Esophagus muscularis mucosa (tissue), 3 donors: ENCODE measurements around the gene DCTN5.

Experiments
- POLR2A ChIP-seq: fragments of 450-650 bp; IDR thresholded peaks from one replicate; pipeline ENCODE4 v1.6.1; 2017; ENCODE audit warnings: antibody characterized with exemption, moderate library complexity, mild to moderate bottlenecking, low read depth
- TF ChIP-seq, protein P1 (sequence below), 3 experiments: fragments of 200-600 bp in 2 of 3; fragments of 450-650 bp in 1 of 3; sonication (generic) in 2 of 3; IDR thresholded peaks; one replicate each; pipeline ENCODE4 v1.5.1; 2017 to 2019; ENCODE audit warnings: antibody characterized with exemption in 3 of 3, mild to moderate bottlenecking in 2 of 3, moderate library complexity in 1 of 3

DNA sequence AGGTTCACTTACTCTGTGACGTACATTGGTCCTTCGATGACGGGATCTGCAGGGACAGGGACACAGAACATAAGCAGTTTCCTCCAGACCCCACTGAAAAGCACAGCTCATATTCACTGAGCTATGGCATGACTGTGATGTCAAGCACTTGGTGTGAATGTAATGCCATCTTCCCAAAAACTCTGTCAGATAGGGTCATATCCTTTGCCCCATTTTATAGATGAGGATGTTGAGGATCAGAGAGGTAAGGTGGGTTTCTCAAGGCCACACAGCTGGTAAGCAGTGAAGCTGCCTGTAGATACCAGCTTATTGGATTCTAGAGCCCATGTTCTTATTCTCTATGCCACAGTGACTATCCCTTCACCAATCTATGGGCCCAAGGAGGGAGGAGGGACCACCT lies 69.2 kb downstream of the DCTN5 start:
- TF ChIP-seq, protein P1, sequence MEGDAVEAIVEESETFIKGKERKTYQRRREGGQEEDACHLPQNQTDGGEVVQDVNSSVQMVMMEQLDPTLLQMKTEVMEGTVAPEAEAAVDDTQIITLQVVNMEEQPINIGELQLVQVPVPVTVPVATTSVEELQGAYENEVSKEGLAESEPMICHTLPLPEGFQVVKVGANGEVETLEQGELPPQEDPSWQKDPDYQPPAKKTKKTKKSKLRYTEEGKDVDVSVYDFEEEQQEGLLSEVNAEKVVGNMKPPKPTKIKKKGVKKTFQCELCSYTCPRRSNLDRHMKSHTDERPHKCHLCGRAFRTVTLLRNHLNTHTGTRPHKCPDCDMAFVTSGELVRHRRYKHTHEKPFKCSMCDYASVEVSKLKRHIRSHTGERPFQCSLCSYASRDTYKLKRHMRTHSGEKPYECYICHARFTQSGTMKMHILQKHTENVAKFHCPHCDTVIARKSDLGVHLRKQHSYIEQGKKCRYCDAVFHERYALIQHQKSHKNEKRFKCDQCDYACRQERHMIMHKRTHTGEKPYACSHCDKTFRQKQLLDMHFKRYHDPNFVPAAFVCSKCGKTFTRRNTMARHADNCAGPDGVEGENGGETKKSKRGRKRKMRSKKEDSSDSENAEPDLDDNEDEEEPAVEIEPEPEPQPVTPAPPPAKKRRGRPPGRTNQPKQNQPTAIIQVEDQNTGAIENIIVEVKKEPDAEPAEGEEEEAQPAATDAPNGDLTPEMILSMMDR (IDR thresholded peaks at IDR 0.05), result no peak
- TF ChIP-seq POLR2A, result no peak
